HG03575 (cell line): ENCODE data around the gene SEMA3E.

Experiments
- ATAC-seq: cut with Tn5 transposase; IDR thresholded peaks from one replicate; pipeline ENCODE4 v1.9.1; 2021; ENCODE audit not compliant: unreplicated experiment, insufficient number of reproducible peaks, low FRiP score; ENCODE audit errors: extremely low read depth

Gene SEMA3E

DNA sequence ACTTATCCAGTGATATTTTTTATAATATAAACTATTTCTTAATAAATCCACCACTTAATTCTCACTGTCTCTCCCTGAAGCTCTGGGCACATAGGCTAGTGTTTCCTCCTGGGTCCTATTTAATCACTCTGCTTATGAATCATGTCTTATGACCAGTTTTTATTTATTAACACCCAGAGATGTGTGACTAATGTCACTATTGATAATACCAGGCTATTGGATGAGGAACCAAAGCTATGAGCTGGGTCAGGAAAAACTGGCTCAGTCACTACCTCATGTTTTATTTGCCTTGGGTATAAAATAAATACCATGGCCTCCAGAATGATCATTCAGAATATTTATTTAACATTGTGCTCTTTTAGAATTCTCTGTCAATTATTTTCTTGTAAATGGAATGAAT lies 5.2 kb downstream of the SEMA3E start:
- no peak for ATAC-seq

DNA sequence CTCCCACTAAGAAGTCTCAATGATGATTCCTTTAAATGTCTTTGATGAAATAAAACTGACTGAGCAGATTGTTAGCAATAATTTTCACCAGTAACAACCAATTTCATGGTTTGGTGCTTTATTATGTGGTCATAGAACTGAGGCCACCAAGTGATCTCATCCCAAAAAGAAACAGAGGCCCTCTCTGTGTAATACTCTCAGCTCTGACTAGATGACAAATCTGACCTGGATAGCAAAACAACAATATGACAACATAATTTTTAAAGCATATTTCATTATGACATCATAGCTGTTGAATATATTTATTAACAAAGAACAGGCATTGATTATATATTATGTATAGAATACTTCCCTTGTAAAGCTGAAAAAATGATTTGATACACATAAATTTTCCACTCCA lies 5.9 kb downstream of the SEMA3E start:
- no peak for ATAC-seq

DNA sequence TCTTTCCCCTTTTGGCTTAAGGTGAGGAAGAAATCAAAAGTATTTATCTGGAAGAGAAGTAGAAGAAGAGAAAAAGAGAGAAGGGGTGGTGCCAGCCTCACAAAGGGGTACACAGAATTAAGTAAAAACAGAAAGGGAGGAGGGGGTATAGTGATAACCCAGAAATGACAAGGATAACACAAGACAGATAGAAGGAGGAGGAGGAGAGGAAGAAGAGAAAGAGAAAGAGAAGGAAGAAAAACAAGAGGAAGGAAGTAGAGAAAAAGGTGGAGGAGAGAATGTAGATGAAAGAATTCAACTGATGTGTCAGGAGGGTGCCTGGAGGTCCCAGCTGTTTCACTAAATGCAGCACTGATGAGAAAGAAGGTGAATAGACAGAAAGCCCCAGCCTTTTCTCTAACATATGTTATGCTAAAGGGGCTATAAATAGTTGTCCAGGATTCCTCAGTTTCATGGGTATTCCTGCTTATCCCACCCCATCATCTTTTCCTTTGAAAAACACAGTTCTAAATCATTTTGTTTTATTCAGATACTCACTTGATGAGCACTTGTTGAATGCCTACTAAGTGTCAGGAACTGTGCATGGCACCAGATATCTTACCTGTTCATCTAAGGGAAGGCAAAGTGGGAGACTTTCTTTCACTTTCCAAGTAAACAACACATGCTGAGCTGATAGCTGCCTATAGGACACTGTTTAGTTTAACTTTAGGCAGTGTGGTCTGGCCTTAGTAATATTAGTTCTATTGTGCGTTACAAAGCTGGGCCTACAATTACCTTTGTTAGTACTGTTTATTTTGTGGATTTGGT lies 8.0 kb downstream of the SEMA3E start:
- ATAC-seq = no peak

DNA sequence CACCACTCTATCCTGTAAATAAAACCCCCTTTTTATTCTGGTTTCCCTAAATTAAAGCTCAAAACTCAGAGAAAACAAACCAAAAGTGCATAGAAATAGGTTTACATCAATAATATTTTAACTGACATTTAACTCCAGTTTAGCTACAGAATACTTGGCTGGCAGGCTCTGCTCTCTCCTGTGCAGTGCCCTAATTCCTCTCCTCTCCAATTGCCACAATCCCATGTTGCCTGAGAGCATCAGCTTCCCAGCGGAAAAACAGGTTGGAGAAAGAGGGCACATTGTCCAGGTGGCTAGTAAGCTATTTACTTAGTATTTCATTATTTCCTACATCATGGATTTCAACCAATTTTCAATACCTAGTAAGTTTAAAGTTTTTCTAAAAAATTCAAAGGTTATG lies 8.7 kb downstream of the SEMA3E start:
- no peak for ATAC-seq

DNA sequence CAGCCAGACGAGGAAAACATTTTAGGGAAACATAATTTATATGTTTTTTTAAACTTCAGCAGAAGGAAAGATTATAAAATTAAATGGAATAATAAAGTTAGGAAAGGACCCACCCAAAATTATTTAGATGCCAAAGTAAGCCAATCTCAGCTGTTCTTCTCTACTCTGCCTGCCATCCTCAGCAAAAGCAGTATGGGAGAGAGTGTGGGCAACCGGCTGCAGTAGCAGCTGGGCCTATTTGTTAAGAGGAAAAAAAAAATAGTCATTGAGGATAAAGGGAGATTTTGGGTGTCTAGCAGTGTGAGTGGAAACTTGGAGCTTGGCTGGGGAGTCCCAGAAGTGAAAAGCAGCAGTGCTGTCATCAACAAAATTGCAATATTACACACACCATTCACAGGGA lies 15.4 kb downstream of the SEMA3E start:
- ATAC-seq = no peak

DNA sequence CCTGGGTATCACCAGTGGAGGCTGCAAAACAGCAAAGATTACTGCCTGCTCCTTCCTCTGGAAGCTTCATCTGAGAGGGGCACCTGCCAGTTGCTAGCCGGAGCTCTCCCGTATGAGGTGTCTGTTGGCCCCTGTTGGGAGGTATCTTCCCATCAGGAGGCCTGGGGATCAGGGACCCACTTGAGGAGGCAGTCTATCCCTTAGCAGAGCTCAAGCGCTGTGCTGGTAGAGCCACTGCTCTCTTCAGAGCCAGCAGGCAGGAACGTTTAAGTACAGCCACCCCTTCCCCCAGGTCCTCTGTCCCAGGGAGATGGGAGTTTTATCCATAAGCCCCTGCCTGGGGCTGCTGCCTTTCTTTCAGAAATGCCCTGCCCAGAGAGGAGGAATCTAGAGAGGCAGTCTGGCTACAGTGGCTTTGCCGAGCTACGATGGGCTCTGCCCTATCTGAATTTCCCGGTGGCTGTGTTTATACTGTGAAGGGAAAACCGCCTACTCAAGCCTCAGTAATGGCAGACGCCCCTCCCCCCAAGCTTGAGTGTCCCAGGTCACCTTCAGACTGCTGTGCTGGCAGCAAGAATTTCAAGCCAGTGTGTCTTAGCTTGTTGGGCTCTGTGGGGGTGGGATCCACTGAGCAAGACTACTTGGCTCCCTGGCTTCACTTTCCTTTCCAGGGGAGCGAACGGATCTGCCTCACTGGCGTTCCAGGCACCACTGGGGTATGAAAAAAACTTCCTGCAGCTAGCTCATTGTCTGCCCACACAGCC lies 19.6 kb downstream of the SEMA3E start:
- no peak for ATAC-seq

DNA sequence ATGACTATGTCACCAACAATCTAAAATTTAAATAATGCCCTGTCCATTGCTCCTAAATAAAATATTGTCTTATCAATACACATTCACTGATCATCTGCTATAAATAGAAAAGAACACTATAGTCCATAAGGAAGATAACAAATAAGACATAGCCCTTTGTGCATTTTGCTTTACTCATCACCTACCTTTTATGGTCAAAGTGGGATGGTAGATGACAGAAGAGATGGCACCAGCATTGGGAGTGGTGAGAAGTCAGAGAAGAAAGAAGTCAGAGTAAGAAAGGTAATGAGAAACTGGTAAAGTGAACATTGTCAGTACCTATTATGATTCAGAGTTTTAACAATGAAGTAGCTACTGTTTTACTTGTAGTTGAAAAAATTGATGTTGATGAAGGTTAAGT lies 31.1 kb downstream of the SEMA3E start:
- ATAC-seq = no peak

DNA sequence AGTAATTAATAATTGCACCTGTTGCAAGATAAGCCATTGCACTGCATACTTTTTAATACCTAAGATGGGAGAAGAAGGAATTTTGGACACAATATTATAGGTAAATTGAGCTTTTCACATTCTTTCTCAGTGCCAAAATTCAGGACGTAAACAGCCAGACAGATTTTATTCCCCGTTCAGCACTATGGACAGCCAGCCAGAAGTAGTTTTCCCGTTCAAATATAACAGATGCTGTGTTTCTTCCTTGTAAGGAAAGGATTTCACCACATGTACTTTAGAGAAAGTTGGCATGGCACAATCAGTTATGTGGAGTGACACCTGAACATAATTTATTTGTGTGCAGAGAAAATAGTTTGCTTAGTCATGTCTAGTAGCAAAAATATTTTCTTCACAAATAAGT lies 34.8 kb downstream of the SEMA3E start:
- ATAC-seq = no peak

DNA sequence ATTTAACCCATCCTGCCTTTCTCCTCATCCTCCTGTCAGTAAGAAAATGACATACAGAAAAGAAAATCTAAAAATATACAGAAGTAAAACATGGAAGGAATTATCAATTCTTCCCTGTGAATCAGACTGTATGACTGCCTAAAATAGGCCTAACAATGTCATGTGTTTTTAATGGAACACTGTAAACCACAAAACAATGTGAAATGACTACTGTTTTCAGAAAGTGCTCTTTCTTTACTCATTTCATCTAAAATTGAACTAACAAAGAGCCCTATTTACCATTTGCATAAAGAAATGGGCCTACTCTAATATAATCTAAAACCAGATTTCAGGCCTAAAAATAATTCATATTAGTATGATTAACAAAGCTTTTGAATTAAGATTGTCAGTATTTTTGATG lies 35.7 kb downstream of the SEMA3E start:
- peak; percentile 32 for ATAC-seq

DNA sequence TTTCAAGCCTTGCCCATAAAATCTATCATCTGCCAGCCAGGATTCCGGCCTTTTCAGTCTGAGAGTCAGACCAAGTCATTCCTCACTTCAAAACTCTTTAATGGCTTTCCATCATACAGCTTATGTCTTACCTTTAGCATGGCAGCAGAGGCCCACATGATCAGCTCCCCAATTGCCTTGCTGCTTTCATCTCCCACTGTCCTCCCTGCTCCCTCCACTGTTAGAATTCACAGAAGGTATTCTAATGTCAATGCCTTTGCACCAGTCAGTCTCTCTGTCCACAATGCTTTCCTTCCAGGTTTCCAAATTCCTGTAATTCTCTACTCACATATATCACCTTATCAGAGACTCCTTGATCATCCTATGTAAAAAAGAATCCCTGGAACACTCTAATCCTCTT lies 37.2 kb downstream of the SEMA3E start:
- no peak for ATAC-seq

DNA sequence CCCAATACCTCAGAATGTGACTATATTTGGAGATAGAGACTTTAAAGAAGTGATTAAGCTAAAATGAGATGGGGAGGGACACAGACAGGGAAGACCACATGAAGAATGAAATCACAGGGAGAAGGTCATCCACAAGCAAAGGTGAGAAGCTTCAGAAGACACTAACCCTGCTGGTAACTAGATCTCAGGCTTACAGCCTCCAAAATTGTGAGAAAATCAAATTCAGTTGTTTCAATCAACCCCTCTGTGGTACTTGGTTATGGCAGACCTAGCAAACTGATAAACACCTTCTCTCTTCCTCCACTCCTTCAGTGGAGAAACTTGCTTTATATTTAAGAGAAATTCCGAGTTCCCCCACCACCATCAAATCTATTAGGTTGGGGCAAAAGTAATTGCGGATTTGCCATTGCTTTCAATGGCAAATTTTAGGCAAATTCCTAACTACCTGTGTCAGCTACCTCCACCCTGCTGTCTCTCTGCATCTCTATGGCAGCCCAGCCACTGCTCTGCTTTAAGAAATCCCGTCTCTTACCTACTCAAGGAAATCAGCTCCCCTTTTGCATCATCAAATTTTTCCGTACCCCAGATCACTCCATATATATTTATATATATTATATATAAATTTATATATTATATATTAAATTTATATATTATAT lies 38.2 kb downstream of the SEMA3E start:
- ATAC-seq = no peak

DNA sequence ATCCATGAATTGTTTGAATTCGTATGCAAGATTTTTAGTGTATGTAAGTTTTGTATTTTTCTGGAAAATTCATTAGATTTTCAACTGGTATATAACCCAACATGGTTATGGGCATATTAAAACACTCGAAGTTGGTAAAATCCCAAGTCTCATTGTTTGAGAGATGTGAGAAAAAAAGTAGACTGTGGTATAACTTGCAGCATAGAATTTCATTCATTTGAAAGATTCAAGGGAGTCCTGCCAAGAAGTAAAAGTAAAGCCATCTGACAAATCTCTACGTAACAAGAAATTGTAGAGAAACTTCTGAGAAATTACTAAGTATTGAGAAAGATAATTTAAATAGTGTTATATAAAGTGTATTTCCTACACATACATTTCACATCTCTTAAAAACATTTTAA lies 40.2 kb downstream of the SEMA3E start:
- ATAC-seq = no peak

DNA sequence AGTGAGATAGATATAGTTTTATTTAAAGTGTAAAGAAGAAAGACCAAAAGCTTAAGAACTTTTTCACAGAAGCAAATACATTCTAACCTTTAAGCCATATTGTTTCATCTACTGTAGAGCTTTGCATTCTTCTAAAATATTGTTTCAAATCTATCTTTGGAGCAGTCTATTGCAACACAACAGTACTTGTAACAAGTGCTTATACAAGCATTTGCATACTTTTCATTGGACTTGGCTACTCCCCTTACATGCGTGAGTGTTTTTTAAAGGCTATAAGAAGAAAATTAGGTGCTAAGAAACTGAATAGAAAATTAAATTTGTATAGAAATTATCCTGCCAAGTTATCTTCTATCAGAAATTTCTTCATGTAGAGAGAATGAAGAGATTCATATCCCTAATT lies 45.3 kb downstream of the SEMA3E start:
- no peak for ATAC-seq

DNA sequence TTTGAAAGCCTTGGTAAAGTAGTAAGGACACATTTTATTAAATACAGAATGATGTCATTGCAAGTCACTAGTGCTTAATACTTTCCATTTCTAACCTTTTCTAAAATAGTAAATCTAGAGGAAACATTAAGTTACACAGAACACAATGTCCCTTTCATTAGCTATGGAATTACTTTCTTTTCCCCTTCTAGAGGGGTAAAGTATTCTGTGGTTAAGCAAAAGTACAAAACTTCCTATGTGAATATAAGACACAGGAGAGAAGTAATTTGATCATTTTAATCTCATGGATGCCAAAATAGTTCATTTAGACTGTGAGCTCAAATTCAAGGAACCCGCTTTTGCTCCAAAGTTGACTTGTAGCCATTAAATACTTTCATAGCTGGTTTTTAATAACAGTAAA lies 49.8 kb downstream of the SEMA3E start:
- ATAC-seq = no peak

DNA sequence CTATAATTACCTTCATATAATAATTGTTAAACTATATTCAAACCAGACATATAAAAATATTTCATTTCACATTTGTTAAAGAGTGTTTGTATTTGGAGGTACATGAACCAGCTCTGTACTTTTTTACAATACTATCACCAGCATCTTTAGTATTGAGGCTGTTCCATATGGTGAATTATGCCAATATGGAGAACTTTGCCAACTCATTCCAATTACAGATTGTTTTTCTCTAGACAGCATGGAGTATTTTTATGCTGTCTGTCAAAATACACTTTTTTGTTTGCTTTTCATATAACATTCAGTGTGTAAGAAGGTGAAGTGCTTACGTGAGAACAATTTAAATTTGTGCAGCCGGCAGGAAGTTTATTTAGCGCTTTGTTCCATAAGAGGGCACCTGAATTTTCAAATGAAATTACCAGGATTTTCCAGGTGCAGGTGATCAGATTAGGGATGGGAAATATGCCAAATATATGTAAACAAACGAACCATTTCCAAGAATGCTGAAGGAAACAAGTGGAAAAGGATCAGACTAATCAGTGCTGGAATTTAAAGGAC lies 54.9 kb downstream of the SEMA3E start:
- no peak for ATAC-seq

DNA sequence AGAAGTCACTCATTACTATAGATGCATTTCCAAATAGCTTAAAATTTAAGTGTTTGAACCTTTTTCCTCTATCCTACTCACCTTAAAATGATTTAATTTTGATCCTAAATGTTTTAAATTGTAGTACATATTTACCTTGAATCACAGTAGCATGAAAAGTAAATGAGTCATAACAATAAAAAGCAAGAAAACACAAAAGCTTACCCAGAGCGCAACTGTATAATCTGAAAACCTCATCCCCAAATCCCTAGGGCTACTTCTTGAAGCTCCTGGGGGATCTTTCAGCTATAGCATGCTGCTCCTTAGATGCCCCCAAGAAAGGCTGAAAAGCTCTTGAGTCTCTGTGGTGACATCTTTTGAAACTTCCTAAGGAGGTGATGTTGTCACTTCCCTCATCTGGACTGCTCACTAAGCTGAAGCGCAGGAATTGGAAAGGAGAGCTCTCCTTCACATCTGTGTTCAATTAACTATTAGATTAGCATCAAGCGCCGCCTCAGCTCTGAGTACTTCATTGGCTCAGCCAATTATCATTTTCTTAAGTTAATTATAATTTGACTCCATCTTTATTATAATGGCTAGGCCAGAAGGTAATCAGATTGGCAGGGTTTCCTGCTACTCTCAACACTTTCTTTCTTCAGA lies 60.2 kb downstream of the SEMA3E start:
- ATAC-seq = no peak

DNA sequence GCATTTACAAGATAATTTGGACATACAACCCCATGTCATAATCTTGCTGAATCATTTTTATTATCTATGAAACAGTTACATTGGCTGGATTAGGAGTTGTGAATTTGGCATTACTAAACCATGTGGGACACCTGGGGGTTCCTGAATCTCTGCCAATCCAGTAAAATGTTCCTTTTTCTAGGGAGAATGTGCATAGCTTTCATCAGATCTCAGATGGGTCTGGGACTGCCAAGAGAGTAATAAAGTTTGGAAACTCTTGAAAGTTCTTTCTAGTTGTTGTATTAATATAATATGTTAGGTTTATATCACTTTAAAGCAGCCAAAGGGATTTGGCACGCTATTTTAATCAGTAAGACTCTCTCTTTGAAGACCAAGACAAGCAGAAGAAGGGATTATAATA lies 62.7 kb downstream of the SEMA3E start:
- no peak for ATAC-seq

DNA sequence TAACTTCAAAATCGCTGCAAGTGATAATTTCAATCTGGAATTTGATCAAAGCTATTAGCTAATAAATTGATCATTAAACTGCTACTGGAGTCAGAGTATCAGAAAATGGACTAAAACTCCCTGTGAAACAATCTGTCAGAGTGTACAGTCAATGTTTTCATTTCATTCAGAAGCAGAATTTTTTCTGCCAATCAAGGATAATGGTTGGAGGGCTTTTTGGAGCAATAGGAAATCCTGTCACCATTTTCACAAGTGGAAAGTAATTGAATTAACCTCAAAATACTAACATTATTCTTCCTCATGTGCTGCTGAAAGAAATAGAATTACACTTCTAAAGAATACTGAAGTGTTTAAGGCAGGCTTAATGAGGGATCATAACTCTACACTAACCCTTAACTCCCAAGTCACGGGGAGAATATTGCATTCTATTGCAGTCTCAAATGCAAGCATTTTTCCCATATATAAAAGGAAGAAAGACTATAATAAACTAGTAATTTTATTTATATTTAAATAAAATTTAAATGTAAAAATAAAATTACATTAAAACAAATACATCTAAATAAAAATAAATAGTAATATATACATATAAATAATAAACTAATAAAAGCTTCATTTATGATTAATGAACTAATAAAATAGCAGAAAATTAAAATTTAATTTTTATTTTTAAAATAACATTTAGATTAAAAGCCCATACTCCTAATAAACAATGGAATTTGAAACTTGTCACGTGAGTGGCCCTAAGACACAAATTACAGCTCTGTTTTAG lies 67.1 kb downstream of the SEMA3E start:
- ATAC-seq = no peak

DNA sequence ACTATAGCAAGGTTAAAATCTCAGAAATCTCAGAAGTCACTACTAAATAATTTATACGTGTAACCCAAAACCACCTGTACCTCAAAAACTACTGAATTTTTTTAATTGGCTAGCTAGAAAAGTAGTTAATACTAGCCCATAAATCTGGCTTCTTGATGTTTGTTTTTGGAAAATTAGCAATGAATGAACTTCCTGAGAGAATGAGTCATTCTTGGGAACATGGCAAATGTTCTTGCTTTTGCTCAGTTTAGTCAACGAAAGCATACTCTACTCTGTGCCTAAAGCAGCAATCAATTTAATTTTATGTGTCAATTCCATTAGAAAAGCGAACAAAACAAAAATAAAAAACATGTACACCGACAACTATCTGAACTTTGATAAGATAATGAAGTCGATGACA lies 69.2 kb downstream of the SEMA3E start:
- ATAC-seq = no peak
